ENCODE measurements around the gene NFILZ. TPM values are rescaled to one million over a fixed set of nuclear protein-coding genes. Genes with fewer than 3 reads are reported as not detected.

NFILZ gene
- total RNA-seq, 2 donors from 2014 or later, result not detected

- no peaks in the 10 kb centered on the region for H3K27me3 ChIP-seq (ENCODE audit: control insufficient read depth, insufficient read depth, low read length, poor library complexity, severe bottlenecking)
- H3K27ac ChIP-seq (ENCODE audit: low read depth, low read length), result no peak overlapping the region
- DNase-seq, result no peak
- no peaks in the 10 kb centered on the region for H3K36me3 ChIP-seq (ENCODE audit: control insufficient read depth, insufficient read depth, low read length)
- H3K4me3 ChIP-seq (ENCODE audit: low read length), result no peak overlapping the region
- no peak for TF ChIP-seq CTCF (conservative IDR thresholded peaks at IDR 0.05)
- Mint-ChIP-seq H3K36me3 (ENCODE audit: low read depth) (no peaks in the 10 kb centered on the region), H3K4me3 (no peak overlapping the region), H3K9me3 (no peaks in the 10 kb centered on the region), H3K27ac (no peak overlapping the region), H3K4me1 (no peaks in the 10 kb centered on the region), H3K27me3 (ENCODE audit: insufficient read depth) (peaks cover 16% of the 10 kb centered on the region)
- 92 to 93% methylated on average over 5 of the region's 6 CpGs for WGBS, 2 experiments (ENCODE audit: insufficient coverage in 1 of 2, insufficient read length in 1 of 2)
- H3K4me1 ChIP-seq (ENCODE audit: control insufficient read depth, insufficient read depth, low read length), result no peaks in the 10 kb centered on the region
- H3K9ac ChIP-seq (ENCODE audit: extremely low read depth, low read length, poor library complexity, severe bottlenecking), result no peak overlapping the region
- no peaks in the 10 kb centered on the region for H3K9me3 ChIP-seq (ENCODE audit: control insufficient read depth, low read length)
These were observed 17.8 kb downstream of the NFILZ start for GRCh38 chr19:8648240-8648639.

- H3K9ac ChIP-seq (ENCODE audit: extremely low read depth, low read length, poor library complexity, severe bottlenecking), result no peak overlapping the region
- H3K27ac ChIP-seq (ENCODE audit: low read depth, low read length), result no peak overlapping the region
- peak; percentile 100 for TF ChIP-seq CTCF (conservative IDR thresholded peaks at IDR 0.05)
- DNase-seq, result peak; percentile 90
- 1 to 14% methylated on average over 8 to 14 of the region's 15 CpGs for WGBS, 2 experiments (ENCODE audit: insufficient coverage in 1 of 2, insufficient read length in 1 of 2)
- no peaks in the 10 kb centered on the region for H3K4me1 ChIP-seq (ENCODE audit: control insufficient read depth, insufficient read depth, low read length)
- H3K4me1 Mint-ChIP-seq, result no peaks in the 10 kb centered on the region
- H3K36me3 Mint-ChIP-seq (ENCODE audit: low read depth), result no peaks in the 10 kb centered on the region
- H3K9me3 ChIP-seq (ENCODE audit: control insufficient read depth, low read length), result no peaks in the 10 kb centered on the region
- no peaks in the 10 kb centered on the region for H3K36me3 ChIP-seq (ENCODE audit: control insufficient read depth, insufficient read depth, low read length)
- H3K9me3 Mint-ChIP-seq, result no peaks in the 10 kb centered on the region
- peaks cover 25% of the 10 kb centered on the region for H3K27me3 Mint-ChIP-seq (ENCODE audit: insufficient read depth)
- H3K27ac Mint-ChIP-seq, result no peak overlapping the region
- H3K4me3 Mint-ChIP-seq, result no peak overlapping the region
- no peaks in the 10 kb centered on the region for H3K27me3 ChIP-seq (ENCODE audit: control insufficient read depth, insufficient read depth, low read length, poor library complexity, severe bottlenecking)
- no peak overlapping the region for H3K4me3 ChIP-seq (ENCODE audit: low read length)
These were observed 24.3 kb downstream of the NFILZ start for GRCh38 chr19:8654591-8655339.

GRCh38 chr19:8655340-8655709 lies 24.9 kb downstream of the NFILZ start:
- Mint-ChIP-seq H3K36me3 (ENCODE audit: low read depth) (no peaks in the 10 kb centered on the region), H3K9me3 (no peaks in the 10 kb centered on the region), H3K27ac (no peak overlapping the region), H3K4me1 (no peaks in the 10 kb centered on the region), H3K27me3 (ENCODE audit: insufficient read depth) (peaks cover 25% of the 10 kb centered on the region), H3K4me3 (no peak overlapping the region)
- H3K4me1 ChIP-seq (ENCODE audit: control insufficient read depth, insufficient read depth, low read length), result no peaks in the 10 kb centered on the region
- H3K4me3 ChIP-seq (ENCODE audit: low read length), result no peak overlapping the region
- no peak for DNase-seq
- H3K36me3 ChIP-seq (ENCODE audit: control insufficient read depth, insufficient read depth, low read length), result no peaks in the 10 kb centered on the region
- H3K9me3 ChIP-seq (ENCODE audit: control insufficient read depth, low read length), result no peaks in the 10 kb centered on the region
- no peak for TF ChIP-seq CTCF (conservative IDR thresholded peaks at IDR 0.05)
- 77 to 86% methylated on average over 10 to 12 of the region's 12 CpGs for WGBS, 2 experiments (ENCODE audit: insufficient coverage in 1 of 2, insufficient read length in 1 of 2)
- H3K27me3 ChIP-seq (ENCODE audit: control insufficient read depth, insufficient read depth, low read length, poor library complexity, severe bottlenecking), result no peaks in the 10 kb centered on the region
- H3K27ac ChIP-seq (ENCODE audit: low read depth, low read length), result no peak overlapping the region
- no peak overlapping the region for H3K9ac ChIP-seq (ENCODE audit: extremely low read depth, low read length, poor library complexity, severe bottlenecking)
